ENCODE measurements around the gene ITPKB.

Gene ITPKB

DNA sequence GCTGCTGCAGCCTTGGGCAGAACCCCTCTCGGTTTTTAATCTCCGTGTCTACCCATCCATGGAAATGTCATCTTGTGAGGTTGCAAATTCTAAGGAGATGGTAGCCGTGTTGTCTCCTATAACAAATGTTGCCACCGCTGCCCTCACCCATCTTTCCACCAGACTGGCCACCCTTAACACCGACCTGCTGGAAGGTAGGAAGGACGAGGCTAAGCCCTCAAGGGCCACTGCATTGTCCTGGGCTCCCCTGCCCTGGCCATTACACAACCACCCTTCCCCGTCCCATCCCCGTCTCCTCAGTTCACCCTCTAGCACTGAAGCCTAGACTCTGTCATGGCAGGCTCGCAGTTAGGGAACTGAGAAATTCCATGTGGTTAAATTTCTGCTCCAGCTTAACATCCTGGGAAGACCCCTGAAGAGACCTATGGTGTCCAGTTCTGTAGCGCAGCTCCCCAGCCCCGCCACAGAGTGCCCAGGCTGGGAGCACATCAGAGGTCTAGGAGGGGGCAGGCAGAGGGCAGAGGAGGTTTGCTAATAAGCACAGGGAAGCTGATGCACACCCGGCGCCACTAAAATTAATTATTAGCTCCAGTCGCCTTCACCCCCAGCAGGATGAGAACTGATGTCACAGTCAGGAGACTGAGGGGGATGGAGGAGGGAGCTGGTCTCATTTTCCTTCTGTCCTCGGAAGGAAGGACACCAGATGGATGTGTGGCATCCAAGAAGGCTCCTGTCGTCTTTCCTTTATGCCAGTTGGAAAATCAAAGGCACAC lies 152.2 kb downstream of the ITPKB start:
- Mint-ChIP-seq H3K27me3 (ENCODE audit: low read depth) (no peaks in the 10 kb centered on the region), H3K4me1 (no peaks in the 10 kb centered on the region), H3K9me3 (no peaks in the 10 kb centered on the region), H3K36me3 (ENCODE audit: low read depth) (no peaks in the 10 kb centered on the region), H3K4me3 (no peak overlapping the region), H3K27ac (no peak overlapping the region)
- TF ChIP-seq, protein P1, sequence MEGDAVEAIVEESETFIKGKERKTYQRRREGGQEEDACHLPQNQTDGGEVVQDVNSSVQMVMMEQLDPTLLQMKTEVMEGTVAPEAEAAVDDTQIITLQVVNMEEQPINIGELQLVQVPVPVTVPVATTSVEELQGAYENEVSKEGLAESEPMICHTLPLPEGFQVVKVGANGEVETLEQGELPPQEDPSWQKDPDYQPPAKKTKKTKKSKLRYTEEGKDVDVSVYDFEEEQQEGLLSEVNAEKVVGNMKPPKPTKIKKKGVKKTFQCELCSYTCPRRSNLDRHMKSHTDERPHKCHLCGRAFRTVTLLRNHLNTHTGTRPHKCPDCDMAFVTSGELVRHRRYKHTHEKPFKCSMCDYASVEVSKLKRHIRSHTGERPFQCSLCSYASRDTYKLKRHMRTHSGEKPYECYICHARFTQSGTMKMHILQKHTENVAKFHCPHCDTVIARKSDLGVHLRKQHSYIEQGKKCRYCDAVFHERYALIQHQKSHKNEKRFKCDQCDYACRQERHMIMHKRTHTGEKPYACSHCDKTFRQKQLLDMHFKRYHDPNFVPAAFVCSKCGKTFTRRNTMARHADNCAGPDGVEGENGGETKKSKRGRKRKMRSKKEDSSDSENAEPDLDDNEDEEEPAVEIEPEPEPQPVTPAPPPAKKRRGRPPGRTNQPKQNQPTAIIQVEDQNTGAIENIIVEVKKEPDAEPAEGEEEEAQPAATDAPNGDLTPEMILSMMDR (IDR thresholded peaks at IDR 0.05; ENCODE audit: unreplicated experiment in 3 of 3) = no peak

DNA sequence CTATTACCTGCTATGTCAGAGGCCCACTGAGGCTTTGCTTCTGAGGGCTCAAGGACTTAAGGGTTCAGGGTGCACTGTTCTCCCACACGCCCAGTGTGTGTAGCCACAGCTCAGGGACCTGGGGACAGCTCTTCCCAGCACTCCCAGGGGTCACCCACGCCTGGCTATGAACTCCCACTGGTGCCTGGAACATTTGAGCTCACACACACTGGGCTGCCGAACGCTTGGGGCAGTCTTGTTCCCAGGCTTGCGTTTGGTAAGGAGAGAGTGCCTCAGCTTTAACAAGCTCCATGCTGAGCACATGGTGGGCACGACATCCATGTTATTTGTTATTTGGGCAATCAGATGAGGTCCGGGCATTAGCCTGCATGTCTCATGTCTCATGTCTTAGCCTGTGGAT lies 153.0 kb downstream of the ITPKB start:
- H3K4me3 Mint-ChIP-seq = no peak overlapping the region
- H3K4me1 Mint-ChIP-seq = no peaks in the 10 kb centered on the region
- peaks cover under 1% of the 10 kb centered on the region for H3K27me3 Mint-ChIP-seq (ENCODE audit: low read depth)
- no peaks in the 10 kb centered on the region for H3K36me3 Mint-ChIP-seq (ENCODE audit: low read depth)
- H3K9me3 Mint-ChIP-seq = no peaks in the 10 kb centered on the region
- no peak overlapping the region for H3K27ac Mint-ChIP-seq
- TF ChIP-seq, protein P1 (IDR thresholded peaks at IDR 0.05; ENCODE audit: unreplicated experiment in 3 of 3) = no peak

DNA sequence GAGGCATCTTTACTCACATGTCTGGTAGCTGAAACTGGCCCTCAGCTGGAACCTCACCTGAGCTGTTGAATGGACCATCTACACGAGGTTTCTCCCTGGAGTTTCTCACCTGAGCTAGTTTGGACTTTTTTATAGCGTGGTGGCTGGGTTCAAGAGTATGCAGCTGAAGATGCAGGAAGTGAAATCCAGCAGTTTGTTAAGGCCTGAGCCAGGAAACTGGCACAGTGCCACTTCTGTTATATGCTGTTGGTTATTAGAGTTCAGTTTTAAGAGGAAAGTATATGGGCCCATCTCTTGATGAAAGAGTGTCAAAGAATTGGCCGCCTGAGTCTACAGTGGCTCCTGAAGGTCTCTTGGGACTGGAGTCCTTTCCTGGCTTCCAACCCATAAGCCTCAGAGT lies 154.9 kb downstream of the ITPKB start:
- Mint-ChIP-seq H3K4me3 (no peak overlapping the region), H3K4me1 (no peaks in the 10 kb centered on the region), H3K9me3 (no peaks in the 10 kb centered on the region), H3K27me3 (ENCODE audit: low read depth) (peaks cover 9% of the 10 kb centered on the region), H3K36me3 (ENCODE audit: low read depth) (no peaks in the 10 kb centered on the region), H3K27ac (no peak overlapping the region)
- TF ChIP-seq, protein P1 (IDR thresholded peaks at IDR 0.05; ENCODE audit: unreplicated experiment in 3 of 3) = no peak

DNA sequence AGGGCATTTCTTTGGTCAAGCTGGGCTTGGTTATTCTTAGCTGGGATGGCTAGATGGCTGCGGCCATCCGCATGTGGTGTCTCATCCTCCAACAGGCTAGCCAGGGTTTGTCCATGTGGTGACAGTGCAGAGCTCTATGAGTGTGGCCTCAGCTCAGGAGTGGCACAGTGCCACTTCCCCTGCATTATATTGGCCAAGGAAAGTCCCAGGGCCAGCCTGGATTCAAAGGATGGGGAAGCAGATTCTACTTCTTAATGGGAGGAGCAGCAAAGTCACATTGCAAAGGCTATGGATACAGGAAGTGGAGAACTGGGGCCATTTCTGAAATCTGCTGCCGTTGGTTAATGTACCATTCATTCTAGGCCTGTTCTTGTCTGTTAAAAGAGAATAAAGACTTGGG lies 156.1 kb downstream of the ITPKB start:
- Mint-ChIP-seq H3K36me3 (ENCODE audit: low read depth) (no peaks in the 10 kb centered on the region), H3K4me3 (no peak overlapping the region), H3K9me3 (no peaks in the 10 kb centered on the region), H3K4me1 (no peaks in the 10 kb centered on the region), H3K27ac (no peak overlapping the region), H3K27me3 (ENCODE audit: low read depth) (peaks cover 10% of the 10 kb centered on the region)
- TF ChIP-seq, protein P1 (IDR thresholded peaks at IDR 0.05; ENCODE audit: unreplicated experiment in 3 of 3) = no peak
